LNCaP clone FGC (cell line): ENCODE data around the gene TMEM150B.

Experiments used
- DNase-seq: peaks from one replicate; pipeline ENCODE4 v3.0.0-alpha.2; 2011; ENCODE audit warnings: low read depth
- H3K4me3 ChIP-seq: 2 replicates; pipeline ENCODE4 v1.5.1; 2011; ENCODE audit warnings: mild to moderate bottlenecking, low read depth, low read length, control low read depth
- TF ChIP-seq, protein P1 (sequence below): IDR thresholded peaks from 2 replicates; pipeline ENCODE4 v1.5.1; 2012; ENCODE audit warnings: mild to moderate bottlenecking; ENCODE audit not compliant: control insufficient read depth, insufficient read depth; ENCODE audit errors: extremely low read depth

TMEM150B gene

DNA sequence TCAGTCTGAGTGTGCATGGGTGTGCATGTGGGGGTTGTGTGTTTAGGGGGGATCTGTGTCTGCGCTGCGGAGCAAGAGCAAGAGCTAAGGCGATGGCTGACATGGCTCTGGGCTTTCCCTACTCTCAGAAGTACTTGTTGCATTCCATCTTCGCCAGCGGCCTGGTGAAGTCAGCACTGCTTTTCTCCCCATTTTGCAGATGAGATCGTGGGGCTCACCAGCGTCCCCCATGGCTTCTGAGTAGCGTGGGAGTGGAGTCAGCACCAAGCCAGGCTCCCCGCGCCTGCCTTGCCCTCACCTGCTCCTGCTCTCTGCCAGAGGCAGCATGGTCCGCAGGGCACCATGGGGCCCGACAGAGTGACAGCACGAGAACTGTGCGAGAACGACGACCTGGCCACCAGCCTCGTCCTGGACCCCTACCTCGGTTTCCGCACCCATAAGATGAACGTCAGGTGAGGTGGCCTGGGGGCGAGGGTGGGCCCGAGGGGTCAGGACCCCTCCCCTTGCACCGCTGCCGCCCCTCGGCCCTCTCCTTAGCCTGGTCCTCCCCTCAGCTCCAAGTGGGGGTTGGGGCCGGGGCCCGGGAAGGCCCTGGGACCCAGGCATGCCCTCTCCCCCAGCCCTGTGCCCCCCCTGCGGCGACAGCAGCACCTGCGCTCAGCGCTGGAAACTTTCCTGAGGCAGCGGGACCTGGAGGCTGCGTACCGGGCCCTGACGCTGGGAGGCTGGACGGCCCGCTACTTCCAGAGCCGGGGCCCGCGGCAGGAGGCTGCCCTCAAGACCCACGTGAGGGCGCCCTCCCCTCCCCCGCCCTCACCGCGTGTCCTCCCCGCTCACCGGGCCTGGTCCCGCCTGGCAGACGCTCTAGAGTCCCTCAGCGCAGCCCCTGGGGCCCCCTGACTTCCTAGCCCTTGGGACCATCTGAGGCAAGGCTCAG is 16.7 kb upstream of the TMEM150B start:
- peak overlapping the region; percentile 97 for H3K4me3 ChIP-seq
- no peak for DNase-seq
- TF ChIP-seq, protein P1, sequence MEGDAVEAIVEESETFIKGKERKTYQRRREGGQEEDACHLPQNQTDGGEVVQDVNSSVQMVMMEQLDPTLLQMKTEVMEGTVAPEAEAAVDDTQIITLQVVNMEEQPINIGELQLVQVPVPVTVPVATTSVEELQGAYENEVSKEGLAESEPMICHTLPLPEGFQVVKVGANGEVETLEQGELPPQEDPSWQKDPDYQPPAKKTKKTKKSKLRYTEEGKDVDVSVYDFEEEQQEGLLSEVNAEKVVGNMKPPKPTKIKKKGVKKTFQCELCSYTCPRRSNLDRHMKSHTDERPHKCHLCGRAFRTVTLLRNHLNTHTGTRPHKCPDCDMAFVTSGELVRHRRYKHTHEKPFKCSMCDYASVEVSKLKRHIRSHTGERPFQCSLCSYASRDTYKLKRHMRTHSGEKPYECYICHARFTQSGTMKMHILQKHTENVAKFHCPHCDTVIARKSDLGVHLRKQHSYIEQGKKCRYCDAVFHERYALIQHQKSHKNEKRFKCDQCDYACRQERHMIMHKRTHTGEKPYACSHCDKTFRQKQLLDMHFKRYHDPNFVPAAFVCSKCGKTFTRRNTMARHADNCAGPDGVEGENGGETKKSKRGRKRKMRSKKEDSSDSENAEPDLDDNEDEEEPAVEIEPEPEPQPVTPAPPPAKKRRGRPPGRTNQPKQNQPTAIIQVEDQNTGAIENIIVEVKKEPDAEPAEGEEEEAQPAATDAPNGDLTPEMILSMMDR: no peak

DNA sequence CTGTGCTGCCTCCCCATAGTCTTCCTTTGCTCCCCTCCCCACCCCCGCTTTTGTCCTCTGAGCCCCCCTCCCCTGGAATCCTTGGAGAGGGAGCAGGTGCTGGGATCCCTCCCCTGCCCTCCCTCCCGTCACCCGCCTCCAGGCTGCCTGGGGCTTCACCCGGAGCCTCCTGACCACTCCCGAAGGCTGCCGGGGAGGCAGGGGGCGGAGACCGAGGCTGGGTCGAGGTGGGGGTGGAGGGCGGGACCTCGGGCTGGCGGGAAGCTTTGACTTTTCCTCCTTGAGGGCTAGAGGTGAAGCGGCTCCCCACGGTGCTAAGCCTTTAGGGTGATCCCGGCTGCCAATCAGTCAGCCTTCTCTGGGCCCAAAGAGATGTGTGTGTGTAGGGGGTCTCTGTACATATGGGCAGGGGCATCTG is 16.0 kb upstream of the TMEM150B start:
- DNase-seq: peak; percentile 17
- peak overlapping the region; percentile 97 for H3K4me3 ChIP-seq
- TF ChIP-seq, protein P1: no peak

DNA sequence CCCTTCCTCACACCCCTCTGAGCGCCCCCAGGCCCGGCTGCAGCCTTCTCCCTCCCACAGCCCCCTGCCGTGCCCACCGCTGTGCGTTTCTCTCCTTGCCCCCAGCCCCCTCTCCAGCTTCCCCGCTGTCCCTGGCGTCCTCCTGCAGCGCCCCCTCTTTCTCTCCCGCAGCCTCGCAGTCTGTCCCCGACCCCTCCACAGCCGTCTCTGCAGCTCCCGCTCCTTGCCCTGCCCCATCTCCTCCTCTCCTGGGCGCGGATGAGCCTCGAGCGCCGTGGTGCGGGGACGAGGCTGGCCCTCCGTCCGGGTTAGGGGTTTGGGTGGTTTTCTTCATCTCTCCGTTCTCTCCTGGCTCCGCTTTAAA is 15.6 kb upstream of the TMEM150B start:
- DNase-seq: no peak
- TF ChIP-seq, protein P1: peak; percentile 20; the same call in 1 of the 2 replicates
- H3K4me3 ChIP-seq: peak overlapping the region; percentile 97

DNA sequence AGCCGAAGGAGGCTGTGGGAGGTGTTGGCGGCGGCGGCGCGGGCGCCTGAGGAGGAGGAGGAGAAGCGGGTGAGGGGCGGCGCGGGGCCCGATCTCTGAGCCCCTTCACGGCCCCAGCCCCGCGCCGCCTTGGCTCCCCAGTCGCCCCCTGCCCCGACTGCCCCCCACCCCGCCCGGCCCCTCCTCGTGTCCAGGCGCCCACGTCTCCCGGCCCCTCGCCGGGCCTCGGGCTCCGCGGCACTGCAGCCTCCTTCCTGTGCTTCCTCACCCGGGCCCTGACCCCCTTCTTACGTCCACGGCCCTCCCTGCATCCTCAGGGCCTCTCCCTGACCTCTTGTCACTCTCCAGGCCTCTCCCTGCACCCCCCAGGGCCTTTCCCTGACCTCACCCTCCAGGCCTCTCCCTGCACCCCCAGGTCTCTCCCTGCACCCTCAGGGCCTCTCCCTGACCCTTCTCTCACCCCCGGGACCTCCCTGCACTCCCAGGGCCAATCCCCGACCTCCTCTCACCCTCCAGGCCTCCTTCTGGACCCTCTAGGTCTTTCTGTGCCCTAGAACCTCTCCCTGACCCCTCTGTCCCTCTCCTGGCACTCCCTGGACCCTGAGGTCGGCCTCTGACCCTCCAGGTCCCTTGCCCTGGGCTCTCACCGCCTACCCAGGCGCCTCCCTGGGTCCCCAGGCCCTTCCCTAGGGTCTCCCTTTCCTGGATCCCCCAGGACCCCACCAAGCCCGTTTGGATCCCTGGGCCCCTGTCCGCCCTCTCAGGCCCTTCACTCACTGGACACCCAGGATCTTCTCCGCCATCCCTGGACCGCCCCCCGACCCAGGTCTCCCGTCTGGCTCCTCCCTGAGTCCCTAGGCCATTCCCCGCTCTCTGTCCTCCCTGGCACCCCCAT is 15.0 kb upstream of the TMEM150B start:
- DNase-seq: no peak
- TF ChIP-seq, protein P1: no peak
- peak overlapping the region; percentile 97 for H3K4me3 ChIP-seq

GRCh38 chr19:55339105-55339888 is 14.2 kb upstream of the TMEM150B start, which contains the start of gene KMT5C:
Gene KMT5C (plus strand): TSS chr19:55339876. CDS start chr19:55341937, 2,061 bp downstream.
- peak; percentile 100 for DNase-seq
- peak within 1 kb of the TSS; percentile 97 for H3K4me3 ChIP-seq
- TF ChIP-seq, protein P1: no peak

DNA sequence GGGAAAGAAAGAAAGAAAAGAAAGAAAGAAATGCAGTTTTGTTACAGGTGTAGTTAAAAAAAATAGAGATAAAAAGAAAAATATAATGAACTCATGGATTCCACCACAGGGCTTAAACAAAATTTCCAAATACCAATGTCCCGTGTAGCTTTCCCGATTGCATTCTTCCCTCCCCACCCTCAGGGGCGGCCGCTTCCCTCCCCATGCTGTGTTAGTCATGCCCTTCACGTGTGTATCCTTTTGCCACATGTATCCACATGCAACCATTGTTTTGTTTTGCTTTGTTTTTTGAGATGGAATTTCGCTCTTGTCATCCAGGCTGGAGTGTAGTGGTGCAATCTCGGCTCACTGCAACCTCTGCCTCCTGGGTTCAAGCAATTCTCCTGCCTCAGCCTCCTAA is 11.0 kb upstream of the TMEM150B start:
- TF ChIP-seq, protein P1: no peak
- DNase-seq: no peak
- H3K4me3 ChIP-seq: no peak overlapping the region
